HG02610 (cell line): ENCODE data around the gene STX7.
A peak's percentile ranks its signal among the peaks of the same experiment; 100 is the strongest.

ENCODE experiments used
- ATAC-seq: cut with Tn5 transposase; IDR thresholded peaks from one replicate; pipeline ENCODE4 v1.9.1; 2021; ENCODE audit warnings: mild to moderate bottlenecking, moderate library complexity; ENCODE audit not compliant: unreplicated experiment

Gene STX7

DNA sequence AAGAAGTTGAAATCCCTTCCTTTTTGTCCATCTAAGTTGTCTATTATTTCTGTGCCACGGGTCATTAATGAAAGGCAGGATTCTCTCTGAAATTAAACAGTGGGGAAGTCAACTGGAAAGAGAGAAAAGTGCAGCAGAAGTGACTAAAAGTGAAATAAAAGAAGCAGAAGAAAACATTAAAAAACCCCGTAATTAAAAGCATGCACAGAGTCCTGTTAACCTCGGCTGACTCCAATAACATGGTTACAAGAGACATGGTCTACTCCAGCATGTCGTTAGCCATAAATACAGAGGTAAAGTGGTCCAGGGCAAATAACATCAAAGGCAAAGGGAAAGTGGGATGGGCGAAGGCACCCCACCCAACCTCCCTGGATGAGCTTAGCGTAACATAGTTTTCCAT lies 98.6 kb downstream of the STX7 start:
- ATAC-seq = no peak

DNA sequence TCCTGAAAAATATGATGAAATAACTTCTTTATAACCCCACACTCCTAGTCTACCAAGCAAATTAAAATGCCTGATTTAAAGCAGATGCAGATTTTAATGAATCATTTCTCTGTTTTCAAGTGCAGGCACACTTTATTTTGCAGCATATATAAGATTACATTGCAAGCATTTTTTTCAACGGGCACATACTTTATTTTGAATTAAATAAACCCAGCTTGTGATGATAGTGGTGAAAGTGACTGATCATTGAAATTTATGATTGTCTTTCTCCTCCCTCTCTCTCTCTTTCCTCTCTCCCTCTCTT lies 99.5 kb downstream of the STX7 start:
- peak; percentile 12 for ATAC-seq

DNA sequence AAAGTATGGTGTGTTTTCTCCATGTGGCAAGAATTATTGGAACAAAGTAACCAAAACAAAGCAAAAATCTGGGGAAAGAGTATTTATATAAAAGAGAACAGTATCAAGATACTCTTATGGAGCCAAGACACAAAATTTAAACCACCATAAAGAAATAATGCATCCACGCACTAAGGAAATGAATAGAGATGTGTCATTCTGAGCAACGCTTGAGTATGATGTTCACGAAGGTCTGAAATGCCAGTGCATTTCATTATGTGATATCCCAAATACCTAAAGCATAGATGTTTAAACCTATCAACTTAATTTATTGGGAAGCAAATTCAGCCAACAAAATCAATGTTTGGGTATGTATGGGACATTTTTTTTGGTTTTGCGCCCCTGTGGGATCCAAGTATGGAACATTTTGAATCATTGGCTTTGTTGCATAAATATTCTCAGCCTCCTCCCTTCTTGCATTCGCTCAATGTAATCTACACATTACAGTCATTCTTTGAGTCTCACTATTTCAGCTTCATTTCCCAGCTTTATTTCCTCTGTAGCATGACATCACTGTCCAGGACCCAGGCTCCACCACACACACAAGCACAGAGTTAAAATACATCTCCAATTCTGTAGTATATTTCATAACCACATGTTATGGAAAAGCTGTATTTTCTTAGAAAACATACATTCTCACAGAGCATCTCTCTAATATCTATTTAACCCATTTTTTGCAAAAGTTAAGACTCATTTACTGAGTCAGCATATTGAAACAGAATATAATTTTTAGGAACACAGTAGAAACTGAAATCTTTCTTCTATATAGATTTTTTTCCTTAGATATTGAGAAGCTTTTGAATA lies 100.0 kb downstream of the STX7 start:
- ATAC-seq = peak; percentile 76

DNA sequence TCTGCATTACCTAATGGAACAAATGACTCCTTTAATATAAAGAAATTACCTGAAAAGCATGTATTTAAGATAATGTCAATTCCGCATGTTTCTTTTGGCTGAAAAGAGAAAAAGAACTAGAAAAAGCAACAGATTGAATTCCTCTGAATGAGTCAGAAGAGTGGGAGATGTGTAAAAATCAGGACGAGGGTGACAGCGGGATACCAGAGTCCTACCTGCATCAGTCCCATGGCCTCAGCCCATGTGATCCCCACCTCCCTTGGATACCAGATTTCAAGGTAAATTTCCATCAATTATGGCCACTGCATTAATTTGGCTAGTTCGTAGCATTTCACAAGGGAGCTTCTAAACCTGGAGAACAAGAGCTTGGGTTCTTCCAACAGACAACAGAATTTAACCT lies 101.6 kb downstream of the STX7 start:
- no peak for ATAC-seq

DNA sequence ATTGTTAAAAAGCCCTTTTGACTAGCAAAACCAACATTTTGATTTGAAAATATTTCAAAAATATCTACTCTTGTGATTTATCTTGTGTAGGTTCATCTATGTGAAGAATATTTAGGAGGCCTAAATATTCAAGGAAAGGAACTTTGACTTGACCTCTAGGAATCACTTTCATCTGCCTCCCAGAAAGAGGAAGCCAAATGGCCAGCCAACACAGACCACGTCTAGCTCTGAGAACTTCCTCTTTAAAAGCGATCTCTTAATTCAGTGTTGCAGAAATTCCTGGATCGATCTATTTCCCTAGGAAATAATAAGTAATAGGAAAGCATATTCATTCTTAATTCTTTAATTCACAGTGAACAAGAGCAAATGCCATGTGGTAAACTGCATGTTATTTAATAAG lies 102.1 kb downstream of the STX7 start:
- ATAC-seq = no peak

DNA sequence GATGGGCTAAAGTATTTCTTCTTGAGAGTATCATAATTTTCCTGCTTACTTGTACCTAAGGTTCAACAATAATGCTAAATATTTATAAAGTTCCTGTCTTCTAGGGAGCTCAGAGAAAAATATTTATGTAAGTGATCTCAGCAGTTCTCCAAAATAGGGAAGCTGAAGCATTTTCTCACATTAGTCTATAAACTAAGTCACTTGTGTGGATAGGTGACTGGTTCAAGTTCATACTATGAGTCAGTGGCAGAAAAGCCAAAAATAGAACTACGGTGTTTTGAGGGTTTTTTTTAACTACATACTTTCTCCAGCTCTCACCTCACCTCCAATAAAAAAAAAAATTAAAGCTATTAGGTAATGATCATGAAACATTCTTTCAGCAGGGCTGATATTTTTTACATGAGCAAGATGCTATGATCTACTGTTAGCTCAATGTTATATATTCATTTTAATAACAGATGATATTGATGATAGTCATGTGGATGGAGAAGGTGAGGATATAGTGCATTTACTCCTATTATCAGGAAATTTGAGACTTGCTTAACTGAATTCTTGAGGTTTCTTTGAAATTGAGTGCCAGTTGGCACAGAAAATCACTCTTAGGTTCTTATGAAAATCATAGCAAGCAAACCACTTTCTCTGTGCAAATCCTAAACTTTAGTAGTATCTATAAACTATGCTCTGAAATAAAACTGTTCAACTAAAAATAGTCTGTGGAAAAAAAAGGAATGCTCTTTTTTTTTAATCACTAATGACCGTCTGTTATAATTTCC lies 107.6 kb downstream of the STX7 start:
- ATAC-seq = peak; percentile 54

DNA sequence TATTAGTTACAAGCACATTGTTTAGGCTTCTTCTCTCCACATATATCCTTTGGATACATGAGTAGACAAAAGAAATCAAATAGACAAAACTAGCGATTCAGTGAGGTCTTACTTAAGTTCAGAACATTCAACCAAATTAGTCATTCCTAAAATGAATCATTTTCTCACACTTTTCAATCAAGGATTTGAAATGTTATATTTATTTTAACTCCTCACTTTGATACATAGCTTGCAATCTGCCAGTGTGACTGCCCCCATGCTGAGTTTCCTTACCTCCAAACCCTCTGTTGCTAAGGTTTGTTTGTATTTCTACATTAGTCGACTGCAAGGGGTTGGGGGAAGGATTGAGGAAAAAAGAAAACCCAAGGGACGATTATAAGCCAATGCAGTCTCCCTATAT lies 108.2 kb downstream of the STX7 start:
- ATAC-seq = peak; percentile 12

DNA sequence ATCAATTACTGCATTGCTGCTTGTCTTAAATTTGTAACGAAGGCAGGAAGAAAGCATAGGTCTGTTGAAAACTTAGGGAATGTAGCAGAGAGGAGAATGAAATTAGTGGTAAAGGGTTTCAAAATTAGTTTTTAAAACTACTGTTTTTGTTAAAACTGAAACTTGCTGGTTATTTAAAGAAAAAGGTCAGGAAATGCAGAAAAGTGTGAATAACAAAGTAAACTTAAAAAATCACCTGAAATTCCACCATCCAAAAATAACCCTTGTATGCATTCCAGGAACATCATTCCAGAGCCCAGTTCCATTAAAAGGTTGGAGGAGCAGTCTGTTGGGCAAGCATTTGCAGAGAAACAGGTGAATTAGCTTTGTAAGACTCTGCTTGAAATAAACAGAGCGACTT lies 108.6 kb downstream of the STX7 start:
- ATAC-seq = peak; percentile 4

DNA sequence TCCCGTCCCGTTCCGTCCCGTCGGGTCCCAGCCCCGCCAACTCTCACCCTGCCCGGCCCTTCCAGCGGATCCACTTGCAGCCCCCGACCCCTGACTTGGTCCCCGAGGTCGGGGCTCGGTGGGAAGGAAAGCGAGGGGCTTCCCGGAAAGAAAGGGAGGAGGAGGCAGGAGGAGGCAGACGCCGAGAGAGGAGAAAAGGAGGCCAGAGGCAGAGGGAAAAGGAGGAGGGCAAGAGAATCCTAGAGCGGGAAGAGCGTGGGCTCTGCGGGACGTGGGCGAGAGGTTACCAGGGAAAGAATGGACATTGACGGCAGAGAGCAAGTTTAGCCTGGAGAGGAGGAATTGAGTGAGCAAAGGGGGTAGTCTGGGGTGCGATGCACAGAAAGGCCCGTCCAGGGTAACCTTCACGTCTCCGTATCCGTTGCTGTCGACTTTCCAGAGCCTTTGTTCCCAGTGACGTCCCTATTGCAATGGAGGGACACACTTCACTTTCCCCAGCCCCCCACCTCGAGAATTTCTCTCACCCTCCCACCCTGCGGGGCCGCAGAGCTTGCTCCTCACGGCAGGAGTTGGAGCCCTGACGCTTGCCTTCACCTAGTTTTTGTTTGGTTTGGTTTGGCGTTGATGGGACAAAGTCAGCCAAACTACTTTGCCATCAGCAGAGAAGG lies 111.2 kb downstream of the STX7 start:
- ATAC-seq = no peak

DNA sequence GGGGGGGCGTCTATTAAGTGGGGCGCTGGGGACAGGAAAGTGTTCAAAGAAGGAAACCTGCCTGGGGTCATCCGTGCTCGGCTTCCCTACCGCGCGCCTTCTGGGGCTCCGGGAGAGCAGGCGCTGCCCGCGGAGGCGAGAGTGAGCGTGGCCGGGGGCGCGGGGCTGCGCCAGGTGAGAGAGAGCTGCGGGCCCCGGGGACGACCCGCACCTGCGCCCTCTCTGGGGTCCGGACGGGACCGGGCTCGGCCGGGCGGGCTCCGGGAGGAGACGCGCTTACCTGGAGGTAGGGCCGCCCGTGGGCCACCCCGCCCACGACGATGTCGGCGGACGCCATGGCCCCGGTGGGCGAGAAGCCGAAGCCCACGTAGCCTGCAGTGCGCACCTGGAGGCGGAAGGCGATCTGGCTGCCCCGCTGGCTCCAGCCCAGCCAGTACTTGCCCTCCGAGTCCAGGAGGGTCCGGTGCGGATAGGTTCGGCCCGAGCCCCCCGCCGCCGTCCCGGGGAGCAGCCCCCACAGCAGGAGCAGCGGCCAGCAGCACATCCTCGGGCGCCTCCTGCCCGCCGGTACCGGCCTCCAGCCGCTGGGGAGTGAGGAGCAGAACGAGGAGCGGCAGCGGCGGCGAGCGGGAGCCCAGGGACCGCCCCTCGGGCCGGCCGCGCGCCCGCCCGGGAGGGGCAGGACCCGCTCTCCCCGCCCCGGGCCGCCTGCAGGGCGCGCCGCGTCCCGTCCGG lies 111.9 kb downstream of the STX7 start, which contains the start of gene MOXD1:
Gene MOXD1, minus strand, starts transcription at position 593 of the 735 bp plus-strand sequence. Its CDS starts 49 bp downstream, at position 544.
- ATAC-seq = peak; percentile 59

DNA sequence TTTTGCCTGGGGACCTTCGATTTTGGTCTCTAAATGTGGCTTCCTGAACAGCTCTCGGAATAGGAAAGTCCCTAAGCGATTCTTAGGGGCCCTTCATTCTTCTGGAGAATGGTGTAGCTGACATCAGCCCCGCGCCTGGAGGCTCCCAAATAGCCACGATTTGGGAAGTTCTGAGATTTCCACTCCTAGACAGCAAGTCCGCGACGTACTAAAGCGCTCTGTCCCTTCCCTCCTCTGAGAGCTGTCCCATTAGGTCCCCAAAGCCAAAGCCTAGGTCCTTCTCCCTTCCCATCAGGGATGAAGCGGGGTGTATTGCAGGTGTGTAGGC lies 112.4 kb downstream of the STX7 start:
- ATAC-seq = no peak

DNA sequence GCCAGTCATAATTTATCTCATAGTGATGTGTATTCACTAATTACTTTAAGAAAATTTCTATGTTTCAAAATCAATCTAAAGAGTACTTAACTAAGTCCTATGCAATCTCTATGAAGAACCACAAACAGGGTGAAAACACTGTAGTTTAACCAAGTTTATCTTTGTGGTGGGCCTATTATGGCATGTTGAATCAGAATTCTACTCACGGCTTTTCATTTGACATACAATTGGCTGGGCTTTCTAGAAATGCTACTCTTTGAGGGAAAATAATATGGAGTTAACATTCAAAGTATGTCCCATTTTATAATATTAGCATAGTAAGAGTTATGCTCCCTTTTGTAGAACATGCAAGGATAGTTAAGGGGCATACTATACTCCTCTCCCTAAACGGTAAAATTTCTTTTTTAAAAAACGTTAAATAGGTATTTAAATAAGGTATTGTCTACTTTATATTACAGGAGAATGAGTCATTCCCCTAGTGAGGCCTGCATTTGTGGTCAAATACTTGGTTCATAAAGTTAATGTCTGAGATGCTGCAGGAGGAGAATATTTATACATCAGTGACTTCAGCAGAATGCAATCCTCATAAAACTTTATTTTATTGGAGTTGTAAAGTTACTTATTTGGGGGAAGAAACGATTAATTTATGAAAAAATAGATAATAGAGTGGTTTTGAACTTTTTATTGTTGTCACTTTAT lies 113.4 kb downstream of the STX7 start:
- no peak for ATAC-seq
